Measurements from ENCODE around the gene GALNT16.

GRCh38 chr14:69356903-69357543 is 97.1 kb downstream of the GALNT16 start:
- TF ChIP-seq CTCF (IDR thresholded peaks at IDR 0.05): no peak
- TF ChIP-seq EZH2 (IDR thresholded peaks at IDR 0.05; ENCODE audit: borderline replicate concordance, insufficient read depth, low read depth, low read length, poor library complexity, severe bottlenecking): no peak
